GDM1 (cell line): ENCODE results near the gene TMEM182.

ENCODE experiments used
- DNase-seq: peaks from one replicate; lab custom pipeline; 2025; lab: John Stamatoyannopoulos, UW

The TMEM182 gene, protein sequence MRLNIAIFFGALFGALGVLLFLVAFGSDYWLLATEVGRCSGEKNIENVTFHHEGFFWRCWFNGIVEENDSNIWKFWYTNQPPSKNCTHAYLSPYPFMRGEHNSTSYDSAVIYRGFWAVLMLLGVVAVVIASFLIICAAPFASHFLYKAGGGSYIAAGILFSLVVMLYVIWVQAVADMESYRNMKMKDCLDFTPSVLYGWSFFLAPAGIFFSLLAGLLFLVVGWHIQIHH

DNA sequence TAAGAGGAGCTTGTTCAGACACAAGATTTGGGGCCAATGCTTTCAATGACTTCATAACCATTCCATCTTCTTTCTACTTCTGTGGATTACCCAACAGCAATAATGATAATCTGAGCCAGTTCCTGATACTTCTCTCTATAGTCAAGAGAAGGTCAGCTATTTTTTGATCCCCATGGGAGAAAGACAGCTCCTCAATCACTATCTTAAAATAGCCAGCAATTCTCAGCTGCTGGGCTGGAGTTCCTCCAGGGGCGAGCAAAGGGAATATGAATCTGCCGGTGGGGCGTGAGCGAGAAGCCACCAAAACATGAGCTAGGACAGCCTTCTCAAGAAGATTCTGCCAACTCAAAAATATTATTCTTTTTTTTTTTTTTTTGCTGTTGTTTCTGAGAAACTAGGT lies at the start of gene TMEM182:
Gene TMEM182, plus strand, starts transcription at position 269 of the 400 bp plus-strand sequence. CDS start 187 bp downstream, outside the sequence.
- no peak for DNase-seq

DNA sequence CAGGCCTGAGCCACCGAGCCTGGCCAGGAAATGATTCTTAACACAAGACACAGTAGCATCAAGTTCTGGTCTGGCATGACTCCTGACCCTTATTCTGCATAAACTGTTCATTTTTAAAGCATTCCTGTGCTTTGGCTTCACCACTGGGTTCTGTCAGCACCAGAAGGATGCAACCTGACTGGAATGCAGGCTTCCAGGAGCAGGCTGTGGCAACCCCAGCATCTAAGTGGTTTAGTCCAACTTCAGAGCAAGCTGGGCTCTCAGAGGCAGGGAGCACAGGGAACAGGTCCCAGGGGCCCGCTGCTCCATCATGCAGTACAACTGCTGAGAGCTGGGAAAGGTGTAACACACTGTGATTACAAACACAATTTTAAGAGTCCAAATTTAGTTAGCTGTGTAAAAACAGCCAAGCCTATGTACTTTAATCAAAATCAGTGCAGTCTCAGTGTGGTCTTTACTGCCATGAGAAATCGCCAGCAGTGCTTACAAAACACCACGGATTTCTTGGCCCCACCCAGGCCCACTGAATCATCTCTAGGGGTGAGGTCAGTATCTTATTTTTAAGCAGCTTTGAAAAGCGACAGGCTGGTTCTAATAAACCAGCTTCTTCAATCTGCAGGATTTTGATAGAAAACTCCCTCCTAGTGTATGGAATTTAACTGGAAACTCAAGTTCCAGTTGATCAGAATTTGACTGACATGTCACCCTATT lies 44.4 kb upstream of the TMEM182 start:
- DNase-seq = no peak

DNA sequence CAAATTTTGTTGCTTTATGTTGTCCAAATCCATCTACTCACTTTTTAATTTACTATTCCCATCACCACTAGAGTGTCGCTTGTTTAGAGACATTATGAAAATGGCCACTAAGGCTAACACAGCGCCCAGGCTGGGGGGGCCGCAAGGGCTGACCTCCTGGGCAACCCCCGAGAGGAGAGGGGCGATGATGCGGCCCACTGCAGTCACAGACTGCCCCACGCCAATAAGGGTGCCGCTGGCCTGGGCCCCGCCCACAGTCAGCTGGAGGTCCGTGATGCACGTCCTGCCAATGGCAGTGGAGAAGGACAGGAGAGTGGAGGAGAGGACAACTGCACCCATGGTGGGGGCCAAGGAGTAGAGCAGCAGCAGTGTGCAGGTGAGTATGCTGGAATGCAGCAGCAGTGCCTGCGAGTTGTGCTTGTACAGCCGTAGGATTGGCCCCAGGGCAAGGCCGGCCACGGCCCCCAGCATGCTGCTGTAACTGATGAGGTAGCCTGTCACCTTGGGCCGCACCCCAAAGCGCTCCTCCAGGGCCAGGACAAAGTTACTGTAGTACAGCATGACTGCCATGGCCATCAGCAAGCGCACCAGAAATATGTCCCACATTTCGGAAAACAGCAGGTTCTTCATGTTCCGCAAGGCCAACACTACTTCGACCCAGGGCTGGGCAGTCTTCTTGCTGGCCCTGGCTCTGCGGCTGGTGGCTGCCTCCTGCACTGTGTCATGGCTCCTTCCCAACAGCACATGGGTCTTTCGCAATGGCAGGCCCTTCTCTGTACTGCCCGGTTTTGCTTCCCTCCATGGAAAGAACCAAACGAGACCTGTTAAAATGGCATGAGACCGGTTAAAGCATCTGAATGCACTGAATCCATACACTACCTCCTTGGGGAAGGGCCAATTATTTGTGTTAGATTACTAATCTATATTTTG lies 43.2 kb upstream of the TMEM182 start:
- DNase-seq = no peak

DNA sequence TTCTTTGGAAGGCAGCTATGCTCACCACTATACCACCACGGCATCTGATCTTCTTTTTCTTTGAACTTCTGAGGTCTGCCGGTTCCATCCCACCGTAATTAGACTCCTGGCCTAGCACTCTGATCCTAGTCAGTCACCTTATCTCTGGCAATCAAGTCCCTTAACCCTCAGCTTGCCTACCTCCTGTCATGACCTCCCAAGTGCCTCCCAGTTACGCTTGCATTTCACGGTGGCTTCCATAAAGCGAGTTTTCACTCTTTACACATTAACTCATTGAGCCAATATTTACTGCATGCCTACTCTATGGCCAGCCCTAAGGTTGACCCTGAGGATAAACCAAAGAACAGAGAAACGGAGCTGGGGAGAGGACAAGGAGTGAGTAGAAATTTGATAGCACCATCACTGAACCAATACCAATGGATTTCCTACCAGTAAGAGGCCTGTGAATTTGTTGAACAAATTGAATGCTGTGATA lies 37.8 kb upstream of the TMEM182 start:
- DNase-seq = no peak

DNA sequence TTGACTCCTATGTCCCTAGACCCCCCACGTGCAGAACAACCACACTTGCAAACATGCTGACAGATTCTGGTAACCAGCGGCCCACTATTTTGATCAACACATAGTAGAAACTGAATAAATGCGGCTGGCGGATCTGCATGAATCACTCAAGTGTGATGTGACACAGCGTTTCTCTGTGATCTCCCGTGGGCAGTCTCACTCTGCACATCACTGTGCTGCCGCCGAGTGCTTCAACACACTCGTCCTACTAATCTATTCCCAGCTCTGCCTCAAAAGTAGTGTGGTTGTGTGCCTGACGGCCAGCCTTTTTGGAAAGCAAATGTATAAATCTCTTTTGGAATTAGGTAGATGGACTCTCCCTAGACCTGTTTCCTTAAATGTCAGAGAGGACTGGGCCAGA lies 37.3 kb upstream of the TMEM182 start:
- DNase-seq = no peak

DNA sequence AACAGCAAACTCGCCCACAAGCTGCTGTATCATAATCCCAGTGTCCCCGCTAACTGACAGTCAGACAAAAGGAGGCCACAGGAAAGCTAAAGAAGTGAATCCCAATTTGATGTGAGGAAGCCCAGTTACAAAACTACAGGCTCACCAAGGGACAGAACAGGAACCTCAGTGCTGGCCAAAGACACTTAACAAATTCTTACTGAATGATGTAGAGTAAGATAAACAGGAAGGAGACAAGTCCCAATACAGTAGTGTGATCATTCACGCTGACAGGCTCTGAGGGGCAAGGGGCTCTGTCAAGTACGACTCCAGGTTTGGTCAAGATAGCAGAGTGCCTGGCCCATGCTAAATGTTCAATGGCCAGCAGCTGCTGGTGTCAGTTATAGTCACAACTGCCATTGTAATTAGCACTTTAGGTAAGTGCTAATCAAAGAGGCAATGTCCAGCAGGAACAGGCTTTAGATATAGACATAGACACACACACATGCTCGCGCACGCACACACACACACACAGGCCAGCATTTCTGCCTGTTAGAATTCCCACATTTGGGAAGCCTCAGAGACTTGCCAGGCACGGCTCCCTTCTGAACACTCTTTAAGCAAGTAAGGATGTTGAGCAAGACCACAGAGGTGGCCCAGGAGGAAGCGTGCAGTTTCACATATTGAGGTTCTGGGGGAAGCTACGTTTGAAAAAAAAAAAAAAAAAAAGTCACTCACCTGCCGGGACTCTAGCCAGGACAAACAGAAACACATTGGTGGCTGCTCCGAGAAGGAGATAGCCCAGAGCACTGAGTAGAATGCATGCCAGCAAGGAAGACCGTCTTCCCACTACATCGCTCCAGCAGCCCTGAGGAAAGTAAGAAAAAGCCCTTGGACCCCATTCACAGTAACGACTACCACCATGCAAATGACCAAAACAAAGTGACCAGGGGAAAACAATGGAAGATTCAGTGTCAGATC lies 35.4 kb upstream of the TMEM182 start:
- DNase-seq = no peak

DNA sequence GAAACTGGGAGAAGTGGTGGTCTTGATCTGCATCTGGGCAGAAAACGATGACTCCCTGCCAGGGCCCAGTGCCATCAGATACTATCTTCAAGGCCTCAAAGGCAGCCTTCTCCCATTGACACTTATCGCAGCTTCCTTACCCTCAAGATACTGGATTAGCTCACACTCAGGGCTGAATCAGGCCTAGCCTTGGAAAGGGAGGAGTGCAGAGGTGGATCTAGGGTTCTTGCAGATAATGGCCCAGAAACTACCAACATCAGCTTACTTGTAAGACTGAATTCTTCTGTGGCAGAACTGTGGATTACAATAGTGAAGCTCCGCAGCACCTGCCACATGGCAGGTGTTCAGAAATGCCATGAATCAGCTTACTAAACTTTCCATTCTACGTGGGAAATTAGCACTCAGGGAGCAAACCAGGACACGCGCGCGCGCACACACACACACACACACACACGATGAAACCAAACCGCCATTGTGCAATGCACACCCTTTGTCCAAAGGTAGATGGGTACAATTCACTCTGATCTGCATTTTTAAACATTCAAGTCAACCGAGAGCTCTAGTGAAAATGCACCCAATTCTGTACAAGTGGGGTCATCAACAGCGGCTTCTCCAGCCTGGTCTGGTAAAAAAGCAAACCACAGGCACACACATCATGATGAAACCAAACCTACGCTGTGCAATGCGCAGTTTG lies 26.3 kb upstream of the TMEM182 start:
- no peak for DNase-seq

DNA sequence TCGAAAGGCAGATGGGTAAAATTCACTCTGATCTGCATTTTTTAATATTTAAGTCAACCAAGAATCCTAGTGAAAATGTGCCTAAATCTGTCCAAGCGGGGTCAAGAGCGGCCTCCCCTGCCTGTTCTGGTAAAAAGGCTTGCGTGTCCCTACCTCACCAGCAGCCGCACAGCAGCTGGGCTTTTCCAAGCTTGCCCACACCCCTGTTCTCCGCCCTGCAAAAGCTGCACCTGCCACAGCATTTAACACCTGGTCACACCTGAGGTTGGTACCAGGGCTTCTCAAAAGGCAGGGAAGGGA lies 25.8 kb upstream of the TMEM182 start:
- no peak for DNase-seq

DNA sequence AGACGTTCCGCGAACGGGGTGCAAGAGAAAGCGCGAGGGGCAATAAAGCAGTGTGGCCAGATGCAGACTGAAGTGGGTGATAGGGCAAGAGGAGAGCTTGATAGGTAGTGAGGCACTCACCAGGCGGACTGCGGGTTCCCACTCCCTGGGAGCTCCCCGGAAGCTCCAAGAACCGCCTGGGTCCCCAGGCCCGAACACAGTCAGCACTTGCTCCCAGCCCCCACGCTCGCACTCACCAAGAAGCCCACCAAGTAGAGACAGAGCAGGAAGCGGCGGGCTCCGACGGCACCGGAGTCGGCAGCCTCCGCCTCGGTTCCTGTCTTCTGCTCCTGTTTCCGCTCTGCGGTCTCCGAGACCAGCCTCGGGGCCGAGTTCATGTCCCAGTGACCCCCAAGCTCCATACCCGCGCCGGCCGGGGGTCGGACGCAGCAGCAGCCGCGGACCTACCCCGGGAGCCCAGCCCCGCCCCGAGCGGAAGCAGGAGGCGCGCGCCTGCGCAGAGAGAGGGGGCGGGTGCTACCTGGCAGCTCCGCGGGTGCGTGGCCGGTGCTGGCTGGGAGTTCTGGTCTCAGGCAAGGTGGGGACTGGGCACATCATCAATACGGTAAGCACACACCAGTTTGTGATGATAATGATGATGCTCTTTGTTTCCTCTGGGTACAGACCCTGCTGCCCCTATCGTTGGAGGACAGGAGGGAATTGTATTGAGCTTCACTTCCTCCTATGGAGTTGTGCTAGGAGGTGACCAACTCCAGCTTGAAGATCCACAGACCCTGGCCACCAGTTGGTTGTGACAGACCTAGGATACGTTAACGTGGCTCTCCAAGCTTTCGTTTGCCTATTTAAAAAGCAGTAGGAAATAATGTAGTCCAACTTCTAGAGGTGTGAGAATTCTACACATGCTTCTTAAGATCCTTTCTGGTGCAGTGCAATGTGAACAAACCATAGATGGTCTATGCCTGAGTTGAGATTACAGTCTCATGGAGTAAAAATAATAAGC lies 25.1 kb upstream of the TMEM182 start:
- peak; percentile 69 for DNase-seq

DNA sequence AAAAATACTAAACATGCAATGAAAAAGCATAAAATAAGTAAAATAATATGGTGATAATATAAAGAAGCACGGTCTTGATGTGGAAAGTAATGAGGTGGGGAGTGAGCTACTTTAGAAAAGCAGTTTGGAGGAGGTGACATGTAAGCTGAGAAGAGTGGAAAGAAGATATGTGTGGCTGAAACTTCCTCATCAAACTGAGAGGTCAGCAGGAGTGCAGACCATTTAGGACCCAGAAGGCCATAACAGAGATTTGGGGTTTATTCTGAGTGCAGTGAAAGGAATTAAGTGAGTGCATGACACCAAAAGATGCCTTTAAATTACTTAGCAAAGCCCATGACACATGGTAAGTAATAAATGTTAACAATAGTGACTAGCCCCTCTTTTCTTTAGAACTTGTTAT lies 24.4 kb upstream of the TMEM182 start:
- DNase-seq = no peak

DNA sequence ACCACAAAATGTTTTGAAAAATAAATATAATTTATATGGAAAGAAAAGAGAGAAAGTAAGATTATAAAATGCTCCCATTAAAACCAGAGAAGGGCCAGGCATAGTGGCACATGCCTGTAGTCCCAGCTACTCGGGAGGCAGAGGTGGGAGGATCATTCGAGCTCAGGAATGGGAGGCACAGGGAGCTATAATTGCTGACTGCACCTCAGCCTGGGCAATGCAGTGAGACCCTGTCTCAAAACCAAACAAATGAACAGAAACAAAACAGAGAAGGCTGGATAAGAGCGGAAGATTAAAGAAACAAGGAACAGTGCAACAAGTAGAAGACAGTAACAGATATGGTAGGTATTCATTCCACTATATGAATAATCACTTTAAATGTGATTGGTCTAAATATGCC lies 18.6 kb upstream of the TMEM182 start:
- DNase-seq = no peak

DNA sequence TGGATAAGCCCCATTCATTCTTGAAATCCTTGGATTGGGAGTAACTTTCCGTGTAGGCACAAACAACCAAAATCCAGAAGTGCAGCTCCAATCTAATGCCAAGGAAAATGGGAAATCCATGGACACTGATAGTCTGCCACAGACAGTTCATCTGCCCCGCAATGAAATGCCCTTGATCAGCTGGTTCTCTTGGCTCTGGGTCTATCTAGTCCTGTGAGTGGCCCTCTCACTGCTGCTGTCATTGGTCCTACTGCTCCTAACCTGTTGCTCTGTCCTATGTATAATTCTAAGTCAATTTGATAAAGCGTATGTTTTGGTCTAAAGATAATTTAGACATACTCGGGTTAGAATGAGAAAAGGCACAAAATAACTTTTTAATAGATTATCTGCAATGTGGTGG lies 13.7 kb upstream of the TMEM182 start:
- no peak for DNase-seq

DNA sequence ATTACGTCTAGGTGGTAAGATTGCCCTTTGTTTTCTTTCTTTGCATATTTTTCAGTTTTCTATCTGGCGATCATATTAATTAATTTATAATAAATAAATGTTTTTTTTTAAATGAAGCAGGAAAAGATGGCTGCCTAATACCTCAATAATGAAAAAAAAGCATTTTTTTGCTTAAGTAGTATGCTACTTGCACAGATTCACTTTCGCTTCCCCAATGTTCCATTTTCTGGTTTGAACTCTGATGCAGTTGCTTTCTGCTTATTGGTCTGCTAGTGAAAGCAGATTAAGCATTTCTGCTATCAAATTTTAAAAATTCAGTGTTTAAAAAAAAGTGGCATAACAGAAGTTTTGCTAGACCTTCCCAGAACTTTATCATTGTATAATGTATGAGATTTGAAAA lies 11.9 kb upstream of the TMEM182 start:
- no peak for DNase-seq

DNA sequence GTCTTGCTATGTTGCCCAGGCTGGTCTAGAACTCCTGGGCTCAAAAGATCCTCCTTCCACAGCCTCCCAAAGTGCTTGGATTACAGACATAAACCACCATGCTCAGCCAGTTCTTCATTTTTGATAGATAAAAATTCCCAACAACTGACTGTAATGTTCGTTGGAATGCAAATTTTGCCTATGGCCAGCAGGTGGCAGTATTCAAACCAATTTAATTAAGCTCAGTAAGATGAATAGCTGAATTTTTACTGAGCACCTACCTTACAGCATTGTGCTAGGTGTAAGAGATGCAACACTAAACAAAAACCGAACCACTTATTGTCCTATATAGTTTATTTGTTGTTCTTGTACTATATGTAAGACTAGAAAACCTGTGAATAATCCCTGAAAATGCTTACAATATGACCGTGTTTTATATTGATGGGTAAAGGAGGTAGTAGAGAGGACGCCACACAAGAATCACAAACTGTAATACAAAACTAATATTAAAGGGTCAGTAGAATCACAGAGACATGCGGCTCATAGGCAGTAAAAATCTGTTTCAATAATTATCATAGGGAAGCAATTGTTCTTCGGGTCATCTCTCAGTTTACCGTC lies 8.2 kb upstream of the TMEM182 start:
- DNase-seq = peak; percentile 25

DNA sequence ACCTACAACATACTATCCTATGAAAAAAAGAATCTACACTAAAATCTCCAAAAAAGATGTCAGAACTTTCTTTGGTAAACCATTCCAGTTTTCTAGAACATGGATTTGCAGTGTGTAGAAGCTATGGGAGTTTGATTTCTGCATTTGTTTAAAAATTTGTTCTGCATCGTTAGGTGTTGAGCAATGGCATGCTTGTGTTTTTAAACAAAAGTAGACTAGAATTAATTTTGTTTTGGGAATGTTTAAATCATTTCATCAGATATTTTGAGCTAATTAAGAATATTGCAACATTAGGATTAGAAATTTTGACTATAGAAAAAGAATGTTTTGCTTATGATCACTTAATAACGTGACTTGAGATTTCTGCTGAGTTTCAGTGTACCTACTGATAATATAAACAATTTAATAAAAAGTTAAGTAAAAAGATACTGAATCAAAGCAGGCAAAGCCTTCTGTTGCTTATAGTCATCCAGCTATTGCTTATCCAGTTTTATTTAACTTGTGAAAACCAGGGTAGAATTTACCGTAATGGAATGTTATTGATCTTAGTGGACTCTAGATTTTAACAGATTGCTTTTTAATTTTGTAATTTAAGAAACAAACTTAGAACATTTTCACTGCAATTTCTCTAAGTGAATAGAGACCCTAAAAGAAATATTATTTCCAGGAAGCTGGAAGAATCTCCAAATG lies 7.2 kb upstream of the TMEM182 start:
- DNase-seq = no peak

DNA sequence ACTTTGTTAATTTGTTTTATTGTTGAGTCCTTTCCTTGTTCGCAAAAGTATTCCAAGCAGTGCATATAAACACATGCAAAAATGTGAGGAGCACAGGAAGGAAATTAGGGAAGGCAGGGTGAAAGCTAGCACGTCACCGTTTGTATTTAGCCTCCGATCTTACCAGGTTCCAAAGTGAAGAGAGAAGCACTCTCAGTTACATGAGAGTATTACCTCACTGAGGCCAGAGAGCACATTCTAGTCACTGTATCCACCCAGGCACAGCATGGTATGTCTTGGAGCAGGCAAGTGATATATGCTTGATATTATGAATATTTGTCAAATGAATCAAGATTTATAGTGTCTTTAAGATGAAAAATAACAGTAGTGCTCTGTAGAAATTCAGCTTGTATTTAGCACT lies 6.5 kb upstream of the TMEM182 start:
- no peak for DNase-seq

DNA sequence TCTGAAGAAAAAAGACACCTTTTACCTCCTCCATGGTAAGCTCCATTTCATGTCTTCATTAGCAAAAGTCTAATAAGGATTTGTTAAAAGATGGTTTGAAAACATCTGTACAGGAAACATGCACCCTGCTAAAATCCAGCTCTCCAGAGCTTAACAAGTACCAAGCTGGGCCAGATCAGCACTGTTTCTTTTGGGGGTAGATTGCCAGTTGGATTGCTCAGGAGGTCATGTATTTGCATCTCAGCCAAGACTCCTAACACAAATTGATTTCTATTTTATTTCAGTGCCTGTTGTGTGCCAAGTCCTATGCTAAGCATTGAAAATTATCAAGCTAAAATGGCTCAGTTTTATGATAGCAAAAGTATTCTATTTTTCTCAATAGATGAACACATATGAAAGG lies 3.4 kb upstream of the TMEM182 start:
- DNase-seq = no peak

DNA sequence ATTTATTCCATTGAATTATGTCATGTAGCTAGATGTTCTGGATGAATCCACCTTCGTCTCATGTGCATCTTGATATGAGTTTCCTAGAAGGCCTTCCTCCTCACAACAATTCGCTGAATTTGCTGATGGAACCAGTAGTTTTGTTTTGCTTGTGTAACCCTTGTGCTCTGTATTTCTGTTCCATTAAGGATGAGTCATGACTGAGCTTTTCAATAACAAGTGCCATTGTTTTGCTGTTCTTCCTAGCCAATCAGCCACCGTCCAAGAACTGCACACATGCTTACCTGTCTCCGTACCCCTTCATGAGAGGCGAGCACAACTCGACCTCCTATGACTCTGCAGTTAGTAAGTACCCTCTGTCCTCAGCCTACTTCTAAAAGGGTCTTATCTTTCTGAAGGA lies 2.3 kb downstream of the TMEM182 start:
- no peak for DNase-seq

DNA sequence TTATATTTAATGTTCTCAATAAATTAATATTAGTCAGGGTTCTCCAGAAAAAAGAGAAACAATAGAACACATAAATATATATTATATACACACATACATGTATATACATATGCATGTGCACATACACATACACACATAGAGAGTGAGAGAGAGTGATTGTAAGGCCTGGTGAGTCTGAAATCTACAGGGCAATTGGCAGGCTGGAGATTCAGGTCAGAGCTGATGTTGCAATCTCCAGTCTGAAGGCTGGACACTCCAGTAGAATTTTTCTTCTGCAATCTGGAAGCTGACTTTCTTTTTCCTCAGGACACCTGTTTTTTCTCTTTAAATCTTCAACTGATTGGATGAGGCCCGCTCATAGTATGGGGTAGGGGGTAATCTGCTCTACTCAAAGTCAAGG lies 3.2 kb downstream of the TMEM182 start:
- DNase-seq = no peak
